Measurements from ENCODE around the gene RPS3. TPM values are rescaled to one million over a fixed set of nuclear protein-coding genes. Genes with fewer than 3 reads are reported as not detected.

RPS3 gene
- total and polyA plus RNA-seq, 2 donors (not counting 3 experiments of a cell fraction or from before 2014, with no cell fraction given): 2,973 to 3,734 TPM

DNA sequence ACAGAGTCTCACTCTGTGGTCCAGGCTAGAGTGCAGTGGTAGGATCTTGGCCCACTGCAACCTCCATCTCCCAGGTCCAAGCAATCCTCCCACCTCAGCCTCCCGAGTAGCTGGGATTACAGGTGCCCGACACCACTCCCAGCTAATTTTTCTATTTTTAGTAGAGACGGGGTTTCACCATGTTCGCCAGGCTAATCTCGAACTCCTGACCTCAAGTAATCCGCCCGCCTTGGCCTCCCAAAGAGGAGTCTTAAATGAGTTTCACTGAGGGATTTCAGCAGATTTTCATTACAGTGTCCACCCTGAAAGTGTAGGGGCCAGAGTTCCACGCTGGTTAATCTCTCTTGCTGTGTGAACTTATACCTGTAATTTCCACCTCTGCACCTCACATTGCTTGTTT, 412 bp upstream of the RPS3 start:
- no peaks in the 10 kb centered on the region for H3K9me1 ChIP-seq (replicated peaks; ENCODE audit: control insufficient read depth, extremely low read depth, insufficient read depth, low read length)
- peaks cover 9% of the 10 kb centered on the region for H4K20me1 ChIP-seq (replicated peaks; ENCODE audit: control insufficient read depth, extremely low read depth, insufficient read depth, low read length)
- peaks cover 32% of the 10 kb centered on the region for H3K4me1 ChIP-seq (ENCODE audit: control insufficient read depth, extremely low read depth, insufficient read depth, low read length)
- no peak for DNase-seq (ENCODE audit: low read depth, low spot score)
- peaks cover 45% of the 10 kb centered on the region for H3K79me2 ChIP-seq (ENCODE audit: control insufficient read depth, insufficient read depth, low read length)
- no peaks in the 10 kb centered on the region for H3K27me3 ChIP-seq (ENCODE audit: control insufficient read depth in 2 of 2, insufficient read depth in 2 of 2, low read length in 2 of 2)
- CTCF ChIA-PET: interaction anchor here (0.7 to 4.9 kb wide), 2 partner anchors 9 to 10 kb away, joined by 3 to 26 read pairs; no protein-coding TSS in a partner anchor
- no peak overlapping the region for H3K9ac ChIP-seq (replicated peaks; ENCODE audit: extremely low read depth, insufficient read depth, low read length)
- H3K4me3 ChIP-seq (replicated peaks in 1 of 3; ENCODE audit: insufficient read depth in 1 of 3, low read depth in 1 of 3, low read length in 3 of 3): no peak overlapping the region
- dilution Hi-C loops (cut with MboI; ENCODE audit: extremely low pct_ligation_motif_present, low sequenced_read_pairs) (no loop called here), intact Hi-C loops (cut with micrococcal nuclease) (no loop called here)
- TF ChIP-seq CTCF (IDR thresholded peaks at IDR 0.05; ENCODE audit: extremely low read depth in 1 of 2, insufficient read depth in 1 of 2, low read depth in 1 of 2, low read length in 2 of 2) (no peak), GATA2 (IDR thresholded peaks at IDR 0.05; ENCODE audit: insufficient read depth, insufficient read length, low read depth, low read length) (no peak), POLR2A (IDR thresholded peaks at IDR 0.05; ENCODE audit: low read depth, low read length) (no peak), JUN (IDR thresholded peaks at IDR 0.05; ENCODE audit: borderline replicate concordance, insufficient read depth, insufficient read length, low read depth) (no peak), FOS (IDR thresholded peaks at IDR 0.05; ENCODE audit: borderline replicate concordance, insufficient read depth, low read length) (no peak), EZH2 (IDR thresholded peaks at IDR 0.05; ENCODE audit: borderline replicate concordance, low read depth, low read length, severe bottlenecking) (no peak)
- TF ChIP-seq, protein P1, sequence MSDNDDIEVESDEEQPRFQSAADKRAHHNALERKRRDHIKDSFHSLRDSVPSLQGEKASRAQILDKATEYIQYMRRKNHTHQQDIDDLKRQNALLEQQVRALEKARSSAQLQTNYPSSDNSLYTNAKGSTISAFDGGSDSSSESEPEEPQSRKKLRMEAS (IDR thresholded peaks at IDR 0.05; ENCODE audit: insufficient read depth, insufficient read length): no peak
- peak overlapping the region; percentile 40 for H2AFZ ChIP-seq (ENCODE audit: low read depth, low read length)
- POLR2A ChIA-PET: interaction anchor here (0.6 kb wide), 1 partner anchor 70 kb away, joined by 7 read pairs; no protein-coding TSS in a partner anchor
- no peak overlapping the region for H3K27ac ChIP-seq (ENCODE audit: insufficient read depth, low read depth, low read length)
- H3K9me3 ChIP-seq (replicated peaks; ENCODE audit: control insufficient read depth, insufficient read depth, low read length): no peaks in the 10 kb centered on the region
- BruUV-seq (replicated peaks): no TSS peak
- peak overlapping the region; percentile 19 for H3K4me2 ChIP-seq (ENCODE audit: insufficient read depth, low read length)
- no peak for FAIRE-seq
- peaks cover 19 to 25% of the 10 kb centered on the region in 2 experiments for H3K36me3 ChIP-seq (ENCODE audit: control insufficient read depth in 2 of 2, extremely low read depth in 1 of 2, insufficient read depth in 2 of 2, low read length in 2 of 2)

Data from endothelial cell of umbilical vein (primary cell).